B cell (primary cell): ENCODE results near the gene TMEM220.

ENCODE experiments used
- EZH2 ChIP-seq: IDR thresholded peaks from 2 replicates; pipeline ENCODE4 v1.6.1; 2012; ENCODE audit warnings: borderline replicate concordance, low read depth, mild to moderate bottlenecking, moderate library complexity, low read length; ENCODE audit not compliant: insufficient read depth, poor library complexity, severe bottlenecking
- TF ChIP-seq, protein P1 (sequence below): fragments of 200-600 bp; IDR thresholded peaks from one replicate; pipeline ENCODE4 v1.8.0; 2022; ENCODE audit warnings: antibody characterized with exemption, mild to moderate bottlenecking

- TF ChIP-seq, protein P1, sequence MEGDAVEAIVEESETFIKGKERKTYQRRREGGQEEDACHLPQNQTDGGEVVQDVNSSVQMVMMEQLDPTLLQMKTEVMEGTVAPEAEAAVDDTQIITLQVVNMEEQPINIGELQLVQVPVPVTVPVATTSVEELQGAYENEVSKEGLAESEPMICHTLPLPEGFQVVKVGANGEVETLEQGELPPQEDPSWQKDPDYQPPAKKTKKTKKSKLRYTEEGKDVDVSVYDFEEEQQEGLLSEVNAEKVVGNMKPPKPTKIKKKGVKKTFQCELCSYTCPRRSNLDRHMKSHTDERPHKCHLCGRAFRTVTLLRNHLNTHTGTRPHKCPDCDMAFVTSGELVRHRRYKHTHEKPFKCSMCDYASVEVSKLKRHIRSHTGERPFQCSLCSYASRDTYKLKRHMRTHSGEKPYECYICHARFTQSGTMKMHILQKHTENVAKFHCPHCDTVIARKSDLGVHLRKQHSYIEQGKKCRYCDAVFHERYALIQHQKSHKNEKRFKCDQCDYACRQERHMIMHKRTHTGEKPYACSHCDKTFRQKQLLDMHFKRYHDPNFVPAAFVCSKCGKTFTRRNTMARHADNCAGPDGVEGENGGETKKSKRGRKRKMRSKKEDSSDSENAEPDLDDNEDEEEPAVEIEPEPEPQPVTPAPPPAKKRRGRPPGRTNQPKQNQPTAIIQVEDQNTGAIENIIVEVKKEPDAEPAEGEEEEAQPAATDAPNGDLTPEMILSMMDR = no peak
- no peak for TF ChIP-seq EZH2
Measured at GRCh38 chr17:10748531-10749181, 18.8 kb upstream of the TMEM220 start.
